Measurements from ENCODE around the gene OVOL2. TPM values are rescaled to one million over a fixed set of nuclear protein-coding genes. Genes with fewer than 3 reads are reported as not detected.

The OVOL2 gene
- total RNA-seq, 4 donors from 2014 or later: 8.1 to 14.7 (median 9.4) TPM

- TF ChIP-seq, protein P1, sequence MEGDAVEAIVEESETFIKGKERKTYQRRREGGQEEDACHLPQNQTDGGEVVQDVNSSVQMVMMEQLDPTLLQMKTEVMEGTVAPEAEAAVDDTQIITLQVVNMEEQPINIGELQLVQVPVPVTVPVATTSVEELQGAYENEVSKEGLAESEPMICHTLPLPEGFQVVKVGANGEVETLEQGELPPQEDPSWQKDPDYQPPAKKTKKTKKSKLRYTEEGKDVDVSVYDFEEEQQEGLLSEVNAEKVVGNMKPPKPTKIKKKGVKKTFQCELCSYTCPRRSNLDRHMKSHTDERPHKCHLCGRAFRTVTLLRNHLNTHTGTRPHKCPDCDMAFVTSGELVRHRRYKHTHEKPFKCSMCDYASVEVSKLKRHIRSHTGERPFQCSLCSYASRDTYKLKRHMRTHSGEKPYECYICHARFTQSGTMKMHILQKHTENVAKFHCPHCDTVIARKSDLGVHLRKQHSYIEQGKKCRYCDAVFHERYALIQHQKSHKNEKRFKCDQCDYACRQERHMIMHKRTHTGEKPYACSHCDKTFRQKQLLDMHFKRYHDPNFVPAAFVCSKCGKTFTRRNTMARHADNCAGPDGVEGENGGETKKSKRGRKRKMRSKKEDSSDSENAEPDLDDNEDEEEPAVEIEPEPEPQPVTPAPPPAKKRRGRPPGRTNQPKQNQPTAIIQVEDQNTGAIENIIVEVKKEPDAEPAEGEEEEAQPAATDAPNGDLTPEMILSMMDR (IDR thresholded peaks at IDR 0.05): peak in 2 of 6 experiments; percentile 19 to 24
- no peak for TF ChIP-seq POLR2A (IDR thresholded peaks at IDR 0.05)
- H3K9me3 ChIP-seq: no peaks in the 10 kb centered on the region
- no peak for DNase-seq
- no peak overlapping the region for H3K4me3 ChIP-seq
- H3K27ac ChIP-seq: peak overlapping the region in 1 of 4 donors; percentile 43
- peaks cover 0 to 16% (median 0%) of the 10 kb centered on the region in 3 donors for H3K4me1 ChIP-seq
- H3K27me3 ChIP-seq: peaks cover 0 to 19% (median 0%) of the 10 kb centered on the region in 4 donors
- 39 to 58% methylated on average over 13 of the region's 13 CpGs for WGBS, 2 donors
- intact Hi-C loops (cut with DNase I): no loop called here
- no peaks in the 10 kb centered on the region for H3K36me3 ChIP-seq
Measured at GRCh38 chr20:18066421-18067333, 9.0 kb upstream of the OVOL2 start.

GRCh38 chr20:18063676-18064075, 6.0 kb upstream of the OVOL2 start:
- no peak for DNase-seq
- 88 to 92% methylated on average over 6 of the region's 6 CpGs for WGBS, 2 donors
- intact Hi-C loops (cut with DNase I): no loop called here
- TF ChIP-seq, protein P1 (IDR thresholded peaks at IDR 0.05): no peak
- TF ChIP-seq POLR2A (IDR thresholded peaks at IDR 0.05): no peak
- Histone ChIP-seq H3K36me3 (no peaks in the 10 kb centered on the region), H3K27ac (no peak overlapping the region), H3K9me3 (no peaks in the 10 kb centered on the region), H3K4me1 (peaks cover 5 to 23% (median 8%) of the 10 kb centered on the region in 3 donors), H3K27me3 (peaks cover 0 to 49% (median 0%) of the 10 kb centered on the region in 4 donors), H3K4me3 (no peak overlapping the region)

GRCh38 chr20:18059603-18060002, 1.9 kb upstream of the OVOL2 start:
- Histone ChIP-seq H3K4me3 (no peak overlapping the region), H3K36me3 (no peaks in the 10 kb centered on the region), H3K27me3 (peaks cover 0 to 89% (median 3%) of the 10 kb centered on the region in 4 donors), H3K9me3 (no peaks in the 10 kb centered on the region), H3K27ac (no peak overlapping the region), H3K4me1 (peaks cover 17 to 45% (median 30%) of the 10 kb centered on the region in 3 donors)
- TF ChIP-seq POLR2A (IDR thresholded peaks at IDR 0.05): no peak
- TF ChIP-seq, protein P1 (IDR thresholded peaks at IDR 0.05): no peak
- 33 to 44% methylated on average over 2 of the region's 2 CpGs for whole genome bisulfite sequencing, 2 donors
- DNase-seq: no peak
- intact Hi-C loops (cut with DNase I): no loop called here

- H3K27ac ChIP-seq: peak overlapping the region in 2 of 4 donors; percentile 3 to 6
- intact Hi-C loops (cut with DNase I): no loop called here
- no peak for DNase-seq
Measured at GRCh38 chr20:18058661-18059467, 1.1 kb upstream of the OVOL2 start.

More at GRCh38 chr20:18058661-18059467, 1.1 kb upstream of the OVOL2 start:
- H3K36me3 ChIP-seq: no peaks in the 10 kb centered on the region
- peaks cover 0 to 97% (median 3%) of the 10 kb centered on the region in 4 donors for H3K27me3 ChIP-seq
- TF ChIP-seq, protein P1 (IDR thresholded peaks at IDR 0.05): peak in 1 of 6 experiments; percentile 11
- no peak for TF ChIP-seq POLR2A (IDR thresholded peaks at IDR 0.05)
- WGBS, 2 donors: 1 to 3% methylated on average over 16 to 23 of the region's 46 CpGs
- peak overlapping the region; percentile 12 to 66 (median 28) for H3K4me3 ChIP-seq
- H3K9me3 ChIP-seq: no peaks in the 10 kb centered on the region
- H3K4me1 ChIP-seq: peaks cover 17 to 46% (median 30%) of the 10 kb centered on the region in 3 donors

Measured in esophagus squamous epithelium (tissue), 5 donors.